ENCODE measurements around the gene CDCA4. TPM values are rescaled to one million over a fixed set of nuclear protein-coding genes. Genes with fewer than 3 reads are reported as not detected.

CDCA4 gene
- polyA plus RNA-seq, 1 experiment: 6.8 TPM

DNA sequence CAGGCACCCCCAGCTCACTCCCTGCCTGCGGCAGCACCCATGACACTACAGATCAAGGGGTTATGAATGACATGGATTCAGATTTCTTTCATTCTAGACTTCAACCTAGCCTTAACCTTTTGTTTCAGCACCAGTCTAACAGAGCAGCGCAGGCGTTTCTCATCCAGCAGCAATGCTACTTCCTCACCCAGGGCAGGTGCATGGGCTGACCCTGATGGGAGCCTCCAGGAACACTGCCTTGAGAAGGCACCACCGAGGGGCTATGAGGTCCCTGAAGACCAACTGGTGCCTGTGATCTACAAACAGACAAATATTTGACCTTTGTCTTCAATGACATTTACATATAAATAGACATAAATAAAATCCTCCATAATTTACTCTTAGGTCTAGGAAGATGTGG lies 10.8 kb downstream of the CDCA4 start:
- Histone ChIP-seq H3K27ac (ENCODE audit: low read depth, low read length) (no peak overlapping the region), H3K4me3 (ENCODE audit: low read depth, low read length) (no peak overlapping the region), H3K9me3 (ENCODE audit: control insufficient read depth, insufficient read depth, low read length) (no peaks in the 10 kb centered on the region; the same call in 1 of the 2 replicates), H3K27me3 (ENCODE audit: control insufficient read depth, insufficient read depth, low read length) (no peaks in the 10 kb centered on the region)
- TF ChIP-seq, protein P1, sequence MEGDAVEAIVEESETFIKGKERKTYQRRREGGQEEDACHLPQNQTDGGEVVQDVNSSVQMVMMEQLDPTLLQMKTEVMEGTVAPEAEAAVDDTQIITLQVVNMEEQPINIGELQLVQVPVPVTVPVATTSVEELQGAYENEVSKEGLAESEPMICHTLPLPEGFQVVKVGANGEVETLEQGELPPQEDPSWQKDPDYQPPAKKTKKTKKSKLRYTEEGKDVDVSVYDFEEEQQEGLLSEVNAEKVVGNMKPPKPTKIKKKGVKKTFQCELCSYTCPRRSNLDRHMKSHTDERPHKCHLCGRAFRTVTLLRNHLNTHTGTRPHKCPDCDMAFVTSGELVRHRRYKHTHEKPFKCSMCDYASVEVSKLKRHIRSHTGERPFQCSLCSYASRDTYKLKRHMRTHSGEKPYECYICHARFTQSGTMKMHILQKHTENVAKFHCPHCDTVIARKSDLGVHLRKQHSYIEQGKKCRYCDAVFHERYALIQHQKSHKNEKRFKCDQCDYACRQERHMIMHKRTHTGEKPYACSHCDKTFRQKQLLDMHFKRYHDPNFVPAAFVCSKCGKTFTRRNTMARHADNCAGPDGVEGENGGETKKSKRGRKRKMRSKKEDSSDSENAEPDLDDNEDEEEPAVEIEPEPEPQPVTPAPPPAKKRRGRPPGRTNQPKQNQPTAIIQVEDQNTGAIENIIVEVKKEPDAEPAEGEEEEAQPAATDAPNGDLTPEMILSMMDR (IDR thresholded peaks at IDR 0.05; ENCODE audit: low read depth, low read length): no peak
- ChIA-PET POLR2A (no interaction called here), CTCF (no interaction called here)
- no peak for DNase-seq (ENCODE audit: low read depth, low spot score)

DNA sequence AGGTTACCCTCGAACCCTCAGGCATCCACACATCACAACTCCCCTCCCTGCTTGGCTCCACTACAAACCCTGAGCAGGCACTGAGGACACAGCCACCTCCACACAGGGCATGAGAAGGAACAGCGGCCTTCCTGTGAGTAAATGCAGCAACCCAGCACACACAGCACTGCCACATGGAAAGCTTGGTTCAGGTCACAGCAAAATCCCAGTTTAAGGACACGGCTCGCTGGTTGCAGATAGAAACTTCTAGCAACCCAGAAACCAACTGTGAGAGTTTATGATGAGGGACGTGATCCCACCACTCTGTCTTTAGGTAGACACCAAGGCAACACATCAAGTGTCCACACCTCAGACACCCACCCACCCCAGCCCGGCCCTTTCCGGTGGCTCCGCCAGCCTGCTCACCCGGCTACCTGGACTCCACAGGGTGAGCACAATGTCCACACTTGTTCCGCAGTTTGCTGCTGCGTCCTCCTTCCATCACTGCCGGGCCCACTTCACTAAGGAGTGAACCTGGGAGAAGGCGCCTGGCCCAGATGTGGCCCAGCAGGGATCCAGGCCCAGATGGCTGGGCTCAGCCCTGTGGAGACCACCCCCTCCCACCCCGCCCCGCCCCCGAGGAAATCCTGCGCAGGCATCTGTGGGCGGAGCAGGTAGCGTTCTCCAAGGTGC lies 13.2 kb downstream of the CDCA4 start:
- POLR2A ChIA-PET: no interaction called here
- H3K27ac ChIP-seq (ENCODE audit: low read depth, low read length): no peak overlapping the region
- CTCF ChIA-PET: no interaction called here
- no peaks in the 10 kb centered on the region; the same call in 1 of the 2 replicates for H3K9me3 ChIP-seq (ENCODE audit: control insufficient read depth, insufficient read depth, low read length)
- TF ChIP-seq, protein P1 (IDR thresholded peaks at IDR 0.05; ENCODE audit: low read depth, low read length): no peak
- no peak for DNase-seq (ENCODE audit: low read depth, low spot score)
- no peak overlapping the region for H3K4me3 ChIP-seq (ENCODE audit: low read depth, low read length)
- no peaks in the 10 kb centered on the region for H3K27me3 ChIP-seq (ENCODE audit: control insufficient read depth, insufficient read depth, low read length)

DNA sequence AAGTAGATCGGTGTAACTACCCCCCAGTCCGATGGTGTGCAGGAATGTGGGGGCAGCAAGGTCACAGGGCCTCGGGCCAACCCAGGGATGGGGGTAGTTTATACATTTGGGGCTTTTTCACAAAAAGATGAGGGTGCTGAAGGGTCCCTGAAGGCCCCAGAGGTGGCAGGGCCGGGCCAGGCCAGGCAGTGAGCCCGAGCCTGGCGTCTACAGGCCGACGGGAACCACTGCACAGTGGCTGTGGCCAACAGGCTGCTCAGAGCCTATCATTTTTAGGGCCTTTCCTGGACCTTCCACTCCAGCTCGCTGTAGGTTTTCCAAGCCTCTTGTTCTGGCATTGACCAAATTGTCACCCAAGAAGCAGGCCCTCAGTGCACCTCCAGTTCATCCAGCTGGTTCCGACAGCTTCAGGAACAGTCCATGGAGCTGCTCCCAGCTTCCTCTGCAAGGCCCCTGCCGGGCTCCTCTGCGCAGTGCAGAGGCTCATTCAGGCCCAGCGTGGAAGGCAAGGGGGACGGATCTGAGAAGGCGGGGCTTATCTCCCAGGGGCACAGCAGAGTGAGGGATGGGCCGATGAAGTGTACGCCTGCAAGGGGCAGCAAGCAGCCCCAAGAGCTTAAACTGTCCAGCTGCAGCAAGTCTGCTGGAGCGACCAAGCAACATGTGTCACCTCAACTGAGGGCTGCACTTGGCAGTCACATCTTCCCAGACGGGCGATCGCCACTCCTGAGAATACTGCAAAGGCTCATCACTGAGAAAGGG lies 13.9 kb downstream of the CDCA4 start:
- H3K27ac ChIP-seq (ENCODE audit: low read depth, low read length): no peak overlapping the region
- ChIA-PET CTCF (no interaction called here), POLR2A (no interaction called here)

DNA sequence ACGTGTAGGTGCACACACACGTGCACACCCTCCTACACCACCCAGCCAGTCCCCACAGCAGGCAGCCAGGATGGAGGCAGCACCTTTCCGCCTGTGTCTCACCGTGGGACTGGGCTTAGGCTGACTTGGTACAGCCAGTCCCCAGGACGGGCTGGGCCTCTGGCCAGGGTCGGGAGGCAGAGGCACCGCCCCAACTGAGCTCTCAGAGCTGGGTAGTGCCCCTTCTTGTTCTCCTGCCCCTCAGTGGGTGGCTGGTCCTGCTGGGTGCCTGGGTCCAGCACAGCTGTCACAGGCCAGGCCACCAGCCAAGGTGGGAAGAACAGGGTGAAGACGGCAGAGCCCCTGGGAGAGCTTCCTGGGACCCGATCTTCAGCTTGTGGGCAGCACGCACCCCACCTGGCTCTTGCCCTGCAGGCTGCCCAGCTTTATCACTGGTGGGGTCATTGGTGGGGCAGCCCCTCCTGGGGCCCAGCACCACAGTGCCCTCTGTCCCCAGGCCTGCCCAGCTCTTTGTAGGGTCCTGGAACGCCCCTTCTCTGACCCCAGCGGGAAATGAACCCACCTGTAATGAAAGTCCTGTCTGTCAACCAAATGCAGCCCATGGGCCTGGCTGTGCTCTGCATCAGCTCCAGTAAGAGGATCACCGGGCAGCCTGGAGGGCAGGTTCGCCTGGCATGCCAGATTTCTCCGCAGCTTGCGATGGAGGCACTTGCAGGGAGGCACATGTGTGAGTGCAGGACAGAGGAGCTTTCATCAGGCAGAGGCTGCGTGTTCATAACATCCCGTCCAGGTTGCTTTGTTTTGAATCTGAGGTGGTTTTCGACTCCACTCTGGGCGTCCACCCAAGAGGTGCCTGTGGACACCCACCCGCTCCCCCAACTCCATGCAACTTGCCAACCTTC lies 14.7 kb downstream of the CDCA4 start:
- Histone ChIP-seq H3K4me3 (ENCODE audit: low read depth, low read length) (no peak overlapping the region), H3K27ac (ENCODE audit: low read depth, low read length) (no peak overlapping the region), H3K27me3 (ENCODE audit: control insufficient read depth, insufficient read depth, low read length) (no peaks in the 10 kb centered on the region), H3K9me3 (ENCODE audit: control insufficient read depth, insufficient read depth, low read length) (no peaks in the 10 kb centered on the region; the same call in 1 of the 2 replicates)
- no peak for DNase-seq (ENCODE audit: low read depth, low spot score)
- TF ChIP-seq, protein P1 (IDR thresholded peaks at IDR 0.05; ENCODE audit: low read depth, low read length): no peak
- ChIA-PET POLR2A (no interaction called here), CTCF (interaction anchor here (0.6 kb wide), 1 partner anchor 429 kb away, joined by 3 read pairs; no protein-coding TSS in a partner anchor)

More for the DNA sequence above, 13.9 kb downstream of the CDCA4 start:
- no peaks in the 10 kb centered on the region for H3K27me3 ChIP-seq (ENCODE audit: control insufficient read depth, insufficient read depth, low read length)
- no peak for DNase-seq (ENCODE audit: low read depth, low spot score)
- H3K4me3 ChIP-seq (ENCODE audit: low read depth, low read length): no peak overlapping the region
- TF ChIP-seq, protein P1 (IDR thresholded peaks at IDR 0.05; ENCODE audit: low read depth, low read length): no peak
- no peaks in the 10 kb centered on the region; the same call in 1 of the 2 replicates for H3K9me3 ChIP-seq (ENCODE audit: control insufficient read depth, insufficient read depth, low read length)
